H9 (cell line): Measurements from ENCODE around the gene TMEM187. TPM values are rescaled to one million over a fixed set of nuclear protein-coding genes. Genes with fewer than 3 reads are reported as not detected.

Source experiments
- DNase-seq: peaks from one replicate; pipeline ENCODE4 v3.0.0-alpha.2; 2017
- H2AFZ ChIP-seq: one replicate; pipeline ENCODE4 v1.6.1; 2013; ENCODE audit warnings: mild to moderate bottlenecking, low read length, control low read depth, moderate library complexity
- H2AK5ac ChIP-seq: 2 replicates; pipeline ENCODE4 v1.6.1; 2013; ENCODE audit warnings: low read length, control low read depth, mixed read lengths; ENCODE audit not compliant: insufficient read length
- H2BK120ac ChIP-seq: one replicate; pipeline ENCODE4 v1.6.1; 2013; ENCODE audit warnings: low read depth, mild to moderate bottlenecking, low read length, control low read depth, inconsistent platforms; ENCODE audit not compliant: poor library complexity, severe bottlenecking
- H2BK12ac ChIP-seq: 2 replicates; pipeline ENCODE4 v1.6.1; 2013; ENCODE audit warnings: low read length, control low read depth, mixed read lengths, low read depth; ENCODE audit not compliant: insufficient read length
- H2BK15ac ChIP-seq: 2 replicates; pipeline ENCODE4 v1.6.1; 2013; ENCODE audit warnings: low read depth, low read length, control low read depth
- H2BK20ac ChIP-seq: one replicate; pipeline ENCODE4 v1.6.1; 2013; ENCODE audit warnings: low read depth, mild to moderate bottlenecking, low read length, control low read depth, inconsistent platforms; ENCODE audit not compliant: poor library complexity, severe bottlenecking
- H2BK5ac ChIP-seq: 2 replicates; pipeline ENCODE4 v1.6.1; 2013; ENCODE audit warnings: low read length, control low read depth, mixed read lengths; ENCODE audit not compliant: insufficient read length
- H3K14ac ChIP-seq: 2 replicates; pipeline ENCODE4 v1.6.1; 2013; ENCODE audit warnings: low read length, control low read depth; ENCODE audit not compliant: insufficient read depth
- H3K18ac ChIP-seq: 2 replicates; pipeline ENCODE4 v1.6.1; 2013; ENCODE audit warnings: low read depth, mild to moderate bottlenecking, mixed read lengths, low read length, control low read depth; ENCODE audit not compliant: insufficient read length
- H3K23ac ChIP-seq: 2 replicates; pipeline ENCODE4 v1.6.1; 2013; ENCODE audit warnings: low read length, control low read depth, mixed read lengths, low read depth; ENCODE audit not compliant: insufficient read length
- H3K23me2 ChIP-seq: 2 replicates; pipeline ENCODE4 v1.6.1; 2013; ENCODE audit warnings: low read depth, mild to moderate bottlenecking, mixed read lengths, low read length, control low read depth; ENCODE audit not compliant: insufficient read length, poor library complexity, severe bottlenecking
- H3K27ac ChIP-seq: 2 replicates; pipeline ENCODE4 v1.5.1; 2013; ENCODE audit warnings: low read length, control low read depth, mixed read lengths, low read depth; ENCODE audit not compliant: insufficient read length
- H3K27me3 ChIP-seq: 2 replicates; pipeline ENCODE4 v1.6.1; 2013; ENCODE audit warnings: low read length, control low read depth, inconsistent platforms; ENCODE audit not compliant: insufficient read depth
- H3K4ac ChIP-seq: 2 replicates; pipeline ENCODE4 v1.6.1; 2013; ENCODE audit warnings: low read depth, mild to moderate bottlenecking, control low read depth, inconsistent platforms, low read length, moderate library complexity
- H3K4me1 ChIP-seq: 2 replicates; pipeline ENCODE4 v1.6.1; 2013; ENCODE audit warnings: low read length, control low read depth, inconsistent platforms; ENCODE audit not compliant: insufficient read depth
- H3K4me2 ChIP-seq: 2 replicates; pipeline ENCODE4 v1.6.1; 2013; ENCODE audit warnings: low read length, control low read depth, mixed read lengths; ENCODE audit not compliant: insufficient read length, insufficient read depth
- H3K56ac ChIP-seq: 2 replicates; pipeline ENCODE4 v1.6.1; 2013; ENCODE audit warnings: low read depth, mild to moderate bottlenecking, mixed read lengths, low read length, control low read depth; ENCODE audit not compliant: insufficient read length
- H3K79me1 ChIP-seq: 2 replicates; pipeline ENCODE4 v1.6.1; 2013; ENCODE audit warnings: low read depth, mild to moderate bottlenecking, moderate library complexity, low read length, control low read depth, inconsistent platforms; ENCODE audit not compliant: insufficient read depth, poor library complexity, severe bottlenecking
- H3K79me2 ChIP-seq: 2 replicates; pipeline ENCODE4 v1.6.1; 2013; ENCODE audit warnings: low read length, control low read depth, inconsistent platforms; ENCODE audit not compliant: insufficient read depth
- H3K9ac ChIP-seq: 2 replicates; pipeline ENCODE4 v1.6.1; 2013; ENCODE audit warnings: low read length, control low read depth, mixed read lengths; ENCODE audit not compliant: insufficient read length; ENCODE audit errors: extremely low read depth
- H3K9me3 ChIP-seq: one replicate; pipeline ENCODE4 v1.6.1; 2013; ENCODE audit warnings: low read depth, low read length, inconsistent platforms; ENCODE audit not compliant: control insufficient read depth
- H3T11ph ChIP-seq: one replicate; pipeline ENCODE4 v1.6.1; 2013; ENCODE audit warnings: mild to moderate bottlenecking, low read length, control low read depth, inconsistent platforms
- H4K20me1 ChIP-seq: one replicate; pipeline ENCODE4 v1.6.1; 2013; ENCODE audit not compliant: control insufficient read depth, insufficient read length, insufficient read depth
- H4K5ac ChIP-seq: 2 replicates; pipeline ENCODE4 v1.6.1; 2013; ENCODE audit warnings: low read depth, mild to moderate bottlenecking, mixed read lengths, low read length, control low read depth; ENCODE audit not compliant: insufficient read length
- H4K8ac ChIP-seq: replicated peaks from 2 replicates; pipeline ENCODE4 v1.6.1; 2013; ENCODE audit warnings: low read length, control low read depth, mixed read lengths, low read depth; ENCODE audit not compliant: insufficient read length
- H4K91ac ChIP-seq: 2 replicates; pipeline ENCODE4 v1.6.1; 2013; ENCODE audit warnings: low read depth, mild to moderate bottlenecking, moderate library complexity, mixed read lengths, low read length, control low read depth; ENCODE audit not compliant: insufficient read length
- H3K27ac Mint-ChIP-seq, 3 experiments: 2 replicates in 2 of 3; 3 replicates in 1 of 3; pipeline ENCODE4 v1.8.0; 2020 to 2021; ENCODE audit warnings: mixed read lengths in 3 of 3, mild to moderate bottlenecking in 1 of 3, moderate library complexity in 1 of 3
- H3K27me3 Mint-ChIP-seq: 2 replicates; pipeline ENCODE4 v1.8.0; 2021; ENCODE audit warnings: low read depth, mild to moderate bottlenecking, moderate library complexity, mixed read lengths
- H3K36me3 Mint-ChIP-seq, 3 experiments: 2 replicates in 2 of 3; 3 replicates in 1 of 3; pipeline ENCODE4 v1.8.0; 2020 to 2021; ENCODE audit warnings: low read depth in 3 of 3, mixed read lengths in 3 of 3; ENCODE audit not compliant: insufficient read depth in 1 of 3
- H3K4me1 Mint-ChIP-seq, 2 experiments: 2 replicates each; pipeline ENCODE4 v1.8.0; 2020; ENCODE audit warnings: mixed read lengths in 2 of 2
- H3K4me3 Mint-ChIP-seq, 2 experiments: 2 replicates in 1 of 2; 3 replicates in 1 of 2; pipeline ENCODE4 v1.8.0; 2020 to 2021; ENCODE audit warnings: mild to moderate bottlenecking in 2 of 2, mixed read lengths in 2 of 2, moderate library complexity in 1 of 2
- H3K9me3 Mint-ChIP-seq, 2 experiments: 2 replicates in 1 of 2; 3 replicates in 1 of 2; pipeline ENCODE4 v1.8.0; 2020; ENCODE audit warnings: mild to moderate bottlenecking in 2 of 2, mixed read lengths in 2 of 2, moderate library complexity in 1 of 2
- CTCF ChIP-seq: fragments of 200-600 bp; sonication (generic); conservative IDR thresholded peaks from 3 replicates; pipeline ENCODE4 v1.8.0; 2021; ENCODE audit warnings: antibody characterized with exemption, mild to moderate bottlenecking
- WGBS: extraction: QIAGEN DNeasy Blood & Tissue Kit; methylation state at CpG from one replicate; pipeline ENCODE4 v1.1.7; 2013; ENCODE audit warnings: missing lambda C conversion rate, low lambda C conversion rate, mixed read lengths; ENCODE audit not compliant: insufficient read length; ENCODE audit errors: extremely low coverage; 5-methylcytosine and 5-hydroxymethylcytosine counted together
- total RNA-seq: library from RNA; stranded (reverse); gene quantifications from 2 replicates; pipeline ENCODE4 v1.2.1, GENCODE V29; 2021

Gene TMEM187
- total RNA-seq, 1 experiment from 2014 or later: 2.7 TPM

- H2BK15ac ChIP-seq: no peak overlapping the region
- no peak overlapping the region for H3K56ac ChIP-seq
- peak; percentile 17; the same call in 1 of the 3 replicates for TF ChIP-seq CTCF
- peaks cover 32 to 57% (median 46%) of the 10 kb centered on the region in 3 experiments for H3K36me3 Mint-ChIP-seq
- no peaks in the 10 kb centered on the region for H3K23me2 ChIP-seq
- WGBS: no CpG with 5 or more reads among the region's 8 CpGs
- H3K4me3 Mint-ChIP-seq: no peak overlapping the region
- no peak overlapping the region for H3K18ac ChIP-seq
- H3K79me1 ChIP-seq: no peaks in the 10 kb centered on the region
- no peak overlapping the region for H2AFZ ChIP-seq
- H4K20me1 ChIP-seq: peaks cover 3% of the 10 kb centered on the region
- no peak overlapping the region for H3K27ac Mint-ChIP-seq
- no peak overlapping the region for H3K23ac ChIP-seq
- no peak overlapping the region for H2AK5ac ChIP-seq
- no peak overlapping the region for H3T11ph ChIP-seq
- H3K4ac ChIP-seq: no peak overlapping the region
- no peak overlapping the region for H2BK5ac ChIP-seq
- no peak overlapping the region for H2BK12ac ChIP-seq
- H3K27me3 Mint-ChIP-seq: peaks cover 5% of the 10 kb centered on the region; the same call in 1 of the 2 replicates
- DNase-seq: no peak
- H3K27ac ChIP-seq: no peak overlapping the region
- H4K91ac ChIP-seq: no peak overlapping the region
- no peak overlapping the region for H4K8ac ChIP-seq
- no peak overlapping the region for H2BK120ac ChIP-seq
- peaks cover 5% of the 10 kb centered on the region; the same call in 1 of the 2 replicates for H3K4me1 ChIP-seq
- H4K5ac ChIP-seq: no peak overlapping the region
- H2BK20ac ChIP-seq: no peak overlapping the region
- no peaks in the 10 kb centered on the region for H3K79me2 ChIP-seq
- H3K4me1 Mint-ChIP-seq: peaks cover 18 to 24% of the 10 kb centered on the region in 2 experiments
- H3K4me2 ChIP-seq: no peak overlapping the region
- no peak overlapping the region for H3K9ac ChIP-seq
- H3K27me3 ChIP-seq: no peaks in the 10 kb centered on the region
- peaks cover 76 to 87% of the 10 kb centered on the region in 2 experiments for H3K9me3 Mint-ChIP-seq
- H3K9me3 ChIP-seq: peaks cover 11% of the 10 kb centered on the region
- no peak overlapping the region for H3K14ac ChIP-seq
Measured at GRCh38 chrX:154029439-154029838, 56.9 kb downstream of the TMEM187 start.
